Raji (cell line): ENCODE measurements around the gene TMPRSS9.
A peak's percentile ranks its signal among the peaks of the same experiment; 100 is the strongest.

ENCODE experiments used
- POLR2A ChIP-seq: IDR thresholded peaks from 2 replicates; pipeline ENCODE4 v1.6.1; 2011; ENCODE audit warnings: low read depth, low read length, control low read depth; ENCODE audit not compliant: insufficient read depth

TMPRSS9 gene

GRCh38 chr19:2425622-2426581 lies 65.8 kb downstream of the TMPRSS9 start:
- no peak for TF ChIP-seq POLR2A

GRCh38 chr19:2426611-2427428 lies 66.8 kb downstream of the TMPRSS9 start:
- TF ChIP-seq POLR2A, result no peak; the same call in none of the 2 replicates

GRCh38 chr19:2427429-2428320 lies 67.6 kb downstream of the TMPRSS9 start, which contains the start of gene TIMM13:
TSS of gene TIMM13 (minus strand) at chr19:2427586. CDS start at chr19:2427533, 53 bp downstream.
- TF ChIP-seq POLR2A, result peak; percentile 69

- no peak for TF ChIP-seq POLR2A
Measured at GRCh38 chr19:2428321-2428690, 68.2 kb downstream of the TMPRSS9 start.

GRCh38 chr19:2428756-2429711 lies 69.0 kb downstream of the TMPRSS9 start:
- no peak for TF ChIP-seq POLR2A

GRCh38 chr19:2429917-2430535 lies 70.0 kb downstream of the TMPRSS9 start:
- TF ChIP-seq POLR2A, result no peak

GRCh38 chr19:2431318-2432055 lies 71.4 kb downstream of the TMPRSS9 start:
- TF ChIP-seq POLR2A, result no peak

GRCh38 chr19:2432131-2432848 lies 72.2 kb downstream of the TMPRSS9 start:
- no peak for TF ChIP-seq POLR2A

- no peak for TF ChIP-seq POLR2A
Measured at GRCh38 chr19:2433854-2434253, 73.8 kb downstream of the TMPRSS9 start.

GRCh38 chr19:2434267-2434666 lies 74.2 kb downstream of the TMPRSS9 start:
- no peak for TF ChIP-seq POLR2A

GRCh38 chr19:2434721-2435265 lies 74.7 kb downstream of the TMPRSS9 start:
- TF ChIP-seq POLR2A, result no peak

GRCh38 chr19:2436384-2436783 lies 76.3 kb downstream of the TMPRSS9 start:
- TF ChIP-seq POLR2A, result no peak

- no peak for TF ChIP-seq POLR2A
Measured at GRCh38 chr19:2436926-2437325, 76.9 kb downstream of the TMPRSS9 start.
